Gastroesophageal sphincter (tissue), 4 donors: ENCODE measurements around the gene MYCT1. TPM values are rescaled to one million over a fixed set of nuclear protein-coding genes. Genes with fewer than 3 reads are reported as not detected.

Experiments
- ATAC-seq: fragments of 150-250 bp; one replicate; pipeline ENCODE4 v1.9.1; 2016; ENCODE audit warnings: mild to moderate bottlenecking, moderate library complexity
- H3K27ac ChIP-seq, 4 donors: fragments of 200-600 bp; sonication (generic) in 3 of 4; 1 replicate in 3 of 4; 2 replicates in 1 of 4; pipeline ENCODE4 v1.5.1; 2016 to 2019
- H3K27me3 ChIP-seq: fragments of 200-600 bp; sonication (generic); one replicate; pipeline ENCODE4 v1.5.1; 2019
- H3K36me3 ChIP-seq, 2 donors: fragments of 200-600 bp; sonication (generic); one replicate each; pipeline ENCODE4 v1.5.1; 2019; ENCODE audit warnings: control low read depth in 1 of 2
- H3K4me1 ChIP-seq, 3 donors: fragments of 200-600 bp; sonication (generic); 1 replicate in 2 of 3; 2 replicates in 1 of 3; pipeline ENCODE4 v1.5.1; 2016 to 2019; ENCODE audit warnings: control low read depth in 2 of 3
- H3K4me3 ChIP-seq, 2 donors: fragments of 200-600 bp; sonication (generic); one replicate each; pipeline ENCODE4 v1.5.1; 2019; ENCODE audit warnings: mild to moderate bottlenecking in 1 of 2, moderate library complexity in 1 of 2
- H3K9me3 ChIP-seq, 3 donors: fragments of 200-600 bp; sonication (generic); one replicate each; pipeline ENCODE4 v1.5.1; 2017 to 2019; ENCODE audit warnings: control low read depth in 2 of 3
- CTCF ChIP-seq, 4 experiments: fragments of 200-600 bp in 2 of 4; fragments of 450-650 bp in 2 of 4; sonication (generic) in 1 of 4; IDR thresholded peaks; one replicate each; pipeline ENCODE4 v1.5.1; 2017 to 2019; ENCODE audit warnings: antibody characterized with exemption in 4 of 4, mild to moderate bottlenecking in 2 of 4, moderate library complexity in 2 of 4
- EP300 ChIP-seq: sonication (generic); formaldehyde crosslinking; IDR thresholded peaks from one replicate; pipeline ENCODE4 v1.6.1; 2017; ENCODE audit warnings: antibody characterized with exemption, mild to moderate bottlenecking
- POLR2A ChIP-seq, 2 donors: fragments of 450-650 bp; IDR thresholded peaks; one replicate each; pipeline ENCODE4 v1.6.1; 2017; ENCODE audit warnings: antibody characterized with exemption in 2 of 2, mild to moderate bottlenecking in 2 of 2, moderate library complexity in 1 of 2
- POLR2AphosphoS5 ChIP-seq: sonication (generic); formaldehyde crosslinking; IDR thresholded peaks from one replicate; pipeline ENCODE4 v1.6.1; 2017; ENCODE audit warnings: antibody characterized with exemption
- WGBS, 2 donors: methylation state at CpG; one replicate each; pipeline ENCODE4 v1.1.5; 2018; ENCODE audit warnings: low coverage in 1 of 2; 5-methylcytosine and 5-hydroxymethylcytosine counted together
- total RNA-seq, 4 donors: library from RNA; depleted of rRNA; stranded (reverse); fragments of >200 nt; gene quantifications; one replicate each; pipeline ENCODE4 v1.1.0, GENCODE V29; 2016

Gene MYCT1
- total RNA-seq, 4 donors from 2014 or later, result 7.9 to 15.2 (median 10.0) TPM

- H3K27me3 ChIP-seq, result no peaks in the 10 kb centered on the region
- TF ChIP-seq POLR2A (IDR thresholded peaks at IDR 0.05) (no peak), CTCF (IDR thresholded peaks at IDR 0.05) (no peak), EP300 (no peak), POLR2AphosphoS5 (no peak)
Measured at GRCh38 chr6:152734630-152735029, 36.9 kb downstream of the MYCT1 start.

GRCh38 chr6:152736687-152737273 is 39.1 kb downstream of the MYCT1 start:
- Histone ChIP-seq H3K36me3 (no peaks in the 10 kb centered on the region), H3K27me3 (no peaks in the 10 kb centered on the region), H3K27ac (no peak overlapping the region), H3K9me3 (peaks cover 0 to 10% (median 0%) of the 10 kb centered on the region in 3 donors), H3K4me3 (no peak overlapping the region), H3K4me1 (no peaks in the 10 kb centered on the region)
- WGBS, 2 donors, result 55 to 57% methylated on average over 2 of the region's 2 CpGs
- TF ChIP-seq CTCF (IDR thresholded peaks at IDR 0.05), result no peak
- ATAC-seq, result no peak

More at GRCh38 chr6:152734630-152735029, 36.9 kb downstream of the MYCT1 start:
- WGBS, 2 donors, result 78 to 100% methylated on average over 2 of the region's 2 CpGs
- Histone ChIP-seq H3K4me1 (no peaks in the 10 kb centered on the region), H3K36me3 (no peaks in the 10 kb centered on the region), H3K4me3 (no peak overlapping the region), H3K9me3 (peaks cover 0 to 10% (median 0%) of the 10 kb centered on the region in 3 donors), H3K27ac (no peak overlapping the region)
- no peak for ATAC-seq

- no peaks in the 10 kb centered on the region for H3K36me3 ChIP-seq
- H3K4me1 ChIP-seq, result no peaks in the 10 kb centered on the region
- H3K27ac ChIP-seq, result no peak overlapping the region
- TF ChIP-seq CTCF (IDR thresholded peaks at IDR 0.05) (no peak), POLR2AphosphoS5 (no peak), EP300 (no peak), POLR2A (IDR thresholded peaks at IDR 0.05) (no peak)
- no peaks in the 10 kb centered on the region for H3K27me3 ChIP-seq
- no peaks in the 10 kb centered on the region for H3K9me3 ChIP-seq
- no peak overlapping the region for H3K4me3 ChIP-seq
- 70 to 85% methylated on average over 4 of the region's 4 CpGs for WGBS, 2 donors
- no peak for ATAC-seq
Measured at GRCh38 chr6:152745509-152746171, 47.9 kb downstream of the MYCT1 start.

GRCh38 chr6:152746172-152746553 is 48.5 kb downstream of the MYCT1 start:
- no peak for ATAC-seq
- H3K4me3 ChIP-seq, result no peak overlapping the region
- H3K9me3 ChIP-seq, result no peaks in the 10 kb centered on the region
- H3K27me3 ChIP-seq, result no peaks in the 10 kb centered on the region
- 36 to 70% methylated on average over 2 of the region's 2 CpGs for WGBS, 2 donors
- H3K27ac ChIP-seq, result no peak overlapping the region
- TF ChIP-seq CTCF (IDR thresholded peaks at IDR 0.05), result no peak
- no peak for TF ChIP-seq POLR2A (IDR thresholded peaks at IDR 0.05)
- no peak for TF ChIP-seq POLR2AphosphoS5
- TF ChIP-seq EP300, result no peak
- H3K4me1 ChIP-seq, result no peaks in the 10 kb centered on the region
- H3K36me3 ChIP-seq, result no peaks in the 10 kb centered on the region

GRCh38 chr6:152748843-152749242 is 51.1 kb downstream of the MYCT1 start:
- WGBS, 2 donors, result 13 to 25% methylated on average over 1 of the region's 1 CpG
- H3K4me3 ChIP-seq, result no peak overlapping the region
- no peak for ATAC-seq

More at GRCh38 chr6:152748843-152749242, 51.1 kb downstream of the MYCT1 start:
- no peaks in the 10 kb centered on the region for H3K36me3 ChIP-seq
- no peaks in the 10 kb centered on the region for H3K4me1 ChIP-seq
- no peak for TF ChIP-seq POLR2A (IDR thresholded peaks at IDR 0.05)
- TF ChIP-seq CTCF (IDR thresholded peaks at IDR 0.05), result peak in 1 of 4 experiments; percentile 15
- no peak overlapping the region for H3K27ac ChIP-seq
- H3K9me3 ChIP-seq, result no peaks in the 10 kb centered on the region
- H3K27me3 ChIP-seq, result no peaks in the 10 kb centered on the region
